ENCODE results near the gene SMU1. TPM values are rescaled to one million over a fixed set of nuclear protein-coding genes. Genes with fewer than 3 reads are reported as not detected.

The SMU1 gene
- total RNA-seq, result 30.3 and 36.2 TPM in 2 replicates

- peak; percentile 96 to 98 for DNase-seq (ENCODE audit: low read depth in 2 of 2)
These were observed at the start of gene SMU1 for GRCh38 chr9:33076046-33077004. Gene SMU1 (minus strand): TSS chr9:33076674. CDS start chr9:33076608, 66 bp downstream.

GRCh38 chr9:33125461-33125860, 49.0 kb upstream of the SMU1 start:
- no peak for DNase-seq (ENCODE audit: low read depth in 2 of 2)

GRCh38 chr9:33124751-33125381, 48.4 kb upstream of the SMU1 start:
- no peak for DNase-seq (ENCODE audit: low read depth in 2 of 2)

- DNase-seq (ENCODE audit: low read depth in 2 of 2), result no peak
These were observed 47.6 kb upstream of the SMU1 start for GRCh38 chr9:33124046-33124445.

GRCh38 chr9:33123407-33124031, 47.0 kb upstream of the SMU1 start:
- no peak for DNase-seq (ENCODE audit: low read depth in 2 of 2)

GRCh38 chr9:33120620-33121019, 44.1 kb upstream of the SMU1 start:
- DNase-seq (ENCODE audit: low read depth in 2 of 2), result peak; percentile 72 to 79

- no peak for DNase-seq (ENCODE audit: low read depth in 2 of 2)
These were observed 41.3 kb upstream of the SMU1 start for GRCh38 chr9:33117796-33118195.

- DNase-seq (ENCODE audit: low read depth in 2 of 2), result no peak
These were observed 40.8 kb upstream of the SMU1 start for GRCh38 chr9:33117306-33117705.

GRCh38 chr9:33116860-33117259, 40.4 kb upstream of the SMU1 start:
- no peak for DNase-seq (ENCODE audit: low read depth in 2 of 2)

- no peak for DNase-seq (ENCODE audit: low read depth in 2 of 2)
These were observed 38.3 kb upstream of the SMU1 start for GRCh38 chr9:33114746-33115145.

GRCh38 chr9:33113799-33114547, 37.5 kb upstream of the SMU1 start:
- no peak for DNase-seq (ENCODE audit: low read depth in 2 of 2)

GRCh38 chr9:33112094-33112493, 35.6 kb upstream of the SMU1 start:
- no peak for DNase-seq (ENCODE audit: low read depth in 2 of 2)

- no peak for DNase-seq (ENCODE audit: low read depth in 2 of 2)
These were observed 35.2 kb upstream of the SMU1 start for GRCh38 chr9:33111631-33112030.

GRCh38 chr9:33110686-33111085, 34.2 kb upstream of the SMU1 start:
- no peak for DNase-seq (ENCODE audit: low read depth in 2 of 2)

GRCh38 chr9:33109850-33110595, 33.5 kb upstream of the SMU1 start:
- no peak for DNase-seq (ENCODE audit: low read depth in 2 of 2)

GRCh38 chr9:33109097-33109496, 32.6 kb upstream of the SMU1 start:
- no peak for DNase-seq (ENCODE audit: low read depth in 2 of 2)

GRCh38 chr9:33108472-33108871, 32.0 kb upstream of the SMU1 start:
- no peak for DNase-seq (ENCODE audit: low read depth in 2 of 2)

GRCh38 chr9:33107762-33108161, 31.3 kb upstream of the SMU1 start:
- DNase-seq (ENCODE audit: low read depth in 2 of 2), result no peak

GRCh38 chr9:33106827-33107621, 30.6 kb upstream of the SMU1 start:
- peak; percentile 50 to 72 for DNase-seq (ENCODE audit: low read depth in 2 of 2)

- DNase-seq (ENCODE audit: low read depth in 2 of 2), result no peak
These were observed 29.9 kb upstream of the SMU1 start for GRCh38 chr9:33106372-33106771.

Data from dermis microvascular lymphatic vessel endothelial cell (primary cell).